K562 (cell line): ENCODE measurements around the gene ZNF268. TPM values are rescaled to one million over a fixed set of nuclear protein-coding genes. Genes with fewer than 3 reads are reported as not detected.

ENCODE experiments used
- BACH1 ChIP-seq: fragments of 200-800 bp; sonication (Bioruptor generic); IDR thresholded peaks from 2 replicates; pipeline ENCODE4 v1.6.1; 2016; ENCODE audit warnings: missing genetic modification characterization, missing compliant biosample characterization
- CREB1 ChIP-seq, 2 experiments: sonication (generic) in 1 of 2; formaldehyde crosslinking in 1 of 2; IDR thresholded peaks; 2 replicates each; pipeline versions ENCODE4 v1.6.1 to v1.8.0; 2012 to 2022; ENCODE audit warnings: inconsistent platforms in 1 of 2, mild to moderate bottlenecking in 1 of 2, missing genetic modification reagents in 1 of 2, moderate library complexity in 1 of 2
- DLX4 ChIP-seq: fragments of 250-450 bp; sonication (Bioruptor Pico); IDR thresholded peaks from 2 replicates; pipeline ENCODE4 v1.6.1; 2021; ENCODE audit warnings: mild to moderate bottlenecking
- MIER1 ChIP-seq: fragments of 450-650 bp; IDR thresholded peaks from 2 replicates; pipeline ENCODE4 v1.6.1; 2016; ENCODE audit warnings: antibody characterized with exemption, mild to moderate bottlenecking, low read depth
- NCOR1 ChIP-seq: fragments of 450-650 bp; IDR thresholded peaks from 2 replicates; pipeline ENCODE4 v1.6.1; 2016; ENCODE audit warnings: mild to moderate bottlenecking, moderate library complexity
- NONO ChIP-seq, 2 experiments: fragments of 200-400 bp in 1 of 2; fragments of 450-650 bp in 1 of 2; formaldehyde crosslinking in 1 of 2; IDR thresholded peaks; 2 replicates each; pipeline ENCODE4 v1.6.1; 2017; ENCODE audit warnings: low read depth in 2 of 2, mild to moderate bottlenecking in 2 of 2, moderate library complexity in 2 of 2, low read length in 1 of 2
- PTBP1 ChIP-seq: fragments of 200-400 bp; formaldehyde crosslinking; IDR thresholded peaks from 2 replicates; pipeline ENCODE4 v1.6.1; 2017; ENCODE audit warnings: low read depth, low read length
- RBBP5 ChIP-seq: fragments of 200-600 bp; sonication (generic); IDR thresholded peaks from 2 replicates; pipeline ENCODE4 v1.6.1; 2012; ENCODE audit warnings: borderline replicate concordance, mild to moderate bottlenecking, low read length, control low read depth, inconsistent platforms; ENCODE audit not compliant: insufficient read depth, poor library complexity, severe bottlenecking
- RBM39 ChIP-seq: fragments of 200-400 bp; formaldehyde crosslinking; optimal IDR thresholded peaks from 2 replicates; pipeline ENCODE3; 2018; ENCODE audit warnings: low read depth, low read length
- TBP ChIP-seq: optimal IDR thresholded peaks from 2 replicates; pipeline ENCODE3; 2011; ENCODE audit warnings: low read depth, low read length, improper control_type of control experiment
- ZBTB1 ChIP-seq: sonication (generic); formaldehyde crosslinking; IDR thresholded peaks from 2 replicates; pipeline ENCODE4 v1.8.1; 2023; ENCODE audit warnings: missing genetic modification reagents, low read depth, mild to moderate bottlenecking, borderline replicate concordance
- ZNF785 ChIP-seq: fragments of 250-450 bp; sonication (Bioruptor Pico); IDR thresholded peaks from 2 replicates; pipeline ENCODE4 v1.4.0; 2020; ENCODE audit warnings: mild to moderate bottlenecking
- polyA plus RNA-seq, 8 experiments: library from polyadenylated mRNA; depleted of rRNA in 4 of 8; stranded (reverse) in 5 of 8; unstranded in 3 of 8; fragments of >200 nt; fragmentation: Nextera tagmentation in 2 of 8; fragmentation: Illumina TruSeq in 1 of 8; extraction: Ambion mirVana in 2 of 8; extraction: Trizol in 1 of 8; gene quantifications; 2 replicates each; pipeline versions ENCODE4 v1.2.1 to v1.2.3, GENCODE V29; 2011 to 2014; ENCODE audit warnings: inconsistent platforms in 1 of 8, missing spikeins in 1 of 8
- total RNA-seq, 7 experiments: library from RNA; depleted of rRNA in 6 of 7; stranded (reverse); fragments of >200 nt in 6 of 7; fragmentation: Illumina TruSeq in 2 of 7; extraction: Trizol in 2 of 7; gene quantifications; 2 replicates each; pipeline versions ENCODE4 v1.2.1 to v1.2.3, GENCODE V29; 2011 to 2021; ENCODE audit warnings: low replicate concordance in 1 of 7
- TF ChIP-seq, protein P1 (sequence below): fragments of 250-450 bp; sonication (Bioruptor Pico); IDR thresholded peaks from 2 replicates; pipeline ENCODE4 v1.4.0; 2020; ENCODE audit warnings: mild to moderate bottlenecking, moderate library complexity, borderline replicate concordance
- TF ChIP-seq, protein P2 (sequence below): IDR thresholded peaks from 2 replicates; pipeline ENCODE4 v1.6.1; 2012; ENCODE audit warnings: low read depth, low read length, improper control_type of control experiment, borderline replicate concordance
- TF ChIP-seq, protein P3 (sequence below): fragments of 250-450 bp; sonication (Bioruptor Pico); IDR thresholded peaks from 2 replicates; pipeline ENCODE4 v1.4.0; 2020; ENCODE audit warnings: mild to moderate bottlenecking
- TF ChIP-seq, protein P4 (sequence below): fragments of 450-650 bp; IDR thresholded peaks from 2 replicates; pipeline ENCODE4 v1.6.1; 2016; ENCODE audit warnings: low read depth, mild to moderate bottlenecking, moderate library complexity

The ZNF268 gene
- total and polyA plus RNA-seq, 9 of the 15 experiments (the other 6 are each of a cell fraction or from before 2014, with no cell fraction given): 4.8 to 12.0 (median 7.7) TPM

- peak; percentile 83 for TF ChIP-seq RBBP5
- no peak for TF ChIP-seq NONO (IDR thresholded peaks at IDR 0.05; ENCODE audit: low read depth in 2 of 2, low read length in 1 of 2)
- no peak for TF ChIP-seq DLX4 (CRISPR knock-in tag)
- TF ChIP-seq, protein P1, sequence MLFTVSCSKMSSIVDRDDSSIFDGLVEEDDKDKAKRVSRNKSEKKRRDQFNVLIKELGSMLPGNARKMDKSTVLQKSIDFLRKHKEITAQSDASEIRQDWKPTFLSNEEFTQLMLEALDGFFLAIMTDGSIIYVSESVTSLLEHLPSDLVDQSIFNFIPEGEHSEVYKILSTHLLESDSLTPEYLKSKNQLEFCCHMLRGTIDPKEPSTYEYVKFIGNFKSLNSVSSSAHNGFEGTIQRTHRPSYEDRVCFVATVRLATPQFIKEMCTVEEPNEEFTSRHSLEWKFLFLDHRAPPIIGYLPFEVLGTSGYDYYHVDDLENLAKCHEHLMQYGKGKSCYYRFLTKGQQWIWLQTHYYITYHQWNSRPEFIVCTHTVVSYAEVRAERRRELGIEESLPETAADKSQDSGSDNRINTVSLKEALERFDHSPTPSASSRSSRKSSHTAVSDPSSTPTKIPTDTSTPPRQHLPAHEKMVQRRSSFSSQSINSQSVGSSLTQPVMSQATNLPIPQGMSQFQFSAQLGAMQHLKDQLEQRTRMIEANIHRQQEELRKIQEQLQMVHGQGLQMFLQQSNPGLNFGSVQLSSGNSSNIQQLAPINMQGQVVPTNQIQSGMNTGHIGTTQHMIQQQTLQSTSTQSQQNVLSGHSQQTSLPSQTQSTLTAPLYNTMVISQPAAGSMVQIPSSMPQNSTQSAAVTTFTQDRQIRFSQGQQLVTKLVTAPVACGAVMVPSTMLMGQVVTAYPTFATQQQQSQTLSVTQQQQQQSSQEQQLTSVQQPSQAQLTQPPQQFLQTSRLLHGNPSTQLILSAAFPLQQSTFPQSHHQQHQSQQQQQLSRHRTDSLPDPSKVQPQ (CRISPR knock-in tag): no peak
- no peak for TF ChIP-seq PTBP1
- TF ChIP-seq, protein P2, sequence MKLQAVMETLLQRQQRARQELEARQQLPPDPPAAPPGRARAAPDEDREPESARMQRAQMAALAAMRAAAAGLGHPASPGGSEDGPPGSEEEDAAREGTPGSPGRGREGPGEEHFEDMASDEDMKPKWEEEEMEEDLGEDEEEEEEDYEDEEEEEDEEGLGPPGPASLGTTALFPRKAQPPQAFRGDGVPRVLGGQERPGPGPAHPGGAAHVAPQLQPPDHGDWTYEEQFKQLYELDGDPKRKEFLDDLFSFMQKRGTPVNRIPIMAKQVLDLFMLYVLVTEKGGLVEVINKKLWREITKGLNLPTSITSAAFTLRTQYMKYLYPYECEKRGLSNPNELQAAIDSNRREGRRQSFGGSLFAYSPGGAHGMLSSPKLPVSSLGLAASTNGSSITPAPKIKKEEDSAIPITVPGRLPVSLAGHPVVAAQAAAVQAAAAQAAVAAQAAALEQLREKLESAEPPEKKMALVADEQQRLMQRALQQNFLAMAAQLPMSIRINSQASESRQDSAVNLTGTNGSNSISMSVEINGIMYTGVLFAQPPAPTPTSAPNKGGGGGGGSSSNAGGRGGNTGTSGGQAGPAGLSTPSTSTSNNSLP: no peak
- TF ChIP-seq, protein P3, sequence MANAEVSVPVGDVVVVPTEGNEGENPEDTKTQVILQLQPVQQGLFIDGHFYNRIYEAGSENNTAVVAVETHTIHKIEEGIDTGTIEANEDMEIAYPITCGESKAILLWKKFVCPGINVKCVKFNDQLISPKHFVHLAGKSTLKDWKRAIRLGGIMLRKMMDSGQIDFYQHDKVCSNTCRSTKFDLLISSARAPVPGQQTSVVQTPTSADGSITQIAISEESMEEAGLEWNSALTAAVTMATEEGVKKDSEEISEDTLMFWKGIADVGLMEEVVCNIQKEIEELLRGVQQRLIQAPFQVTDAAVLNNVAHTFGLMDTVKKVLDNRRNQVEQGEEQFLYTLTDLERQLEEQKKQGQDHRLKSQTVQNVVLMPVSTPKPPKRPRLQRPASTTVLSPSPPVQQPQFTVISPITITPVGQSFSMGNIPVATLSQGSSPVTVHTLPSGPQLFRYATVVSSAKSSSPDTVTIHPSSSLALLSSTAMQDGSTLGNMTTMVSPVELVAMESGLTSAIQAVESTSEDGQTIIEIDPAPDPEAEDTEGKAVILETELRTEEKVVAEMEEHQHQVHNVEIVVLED (CRISPR knock-in tag): peak; percentile 88
- peak; percentile 66 for TF ChIP-seq TBP
- peak; percentile 42; the same call in 1 of the 2 replicates for TF ChIP-seq BACH1
- no peak for TF ChIP-seq ZNF785
- TF ChIP-seq, protein P4, sequence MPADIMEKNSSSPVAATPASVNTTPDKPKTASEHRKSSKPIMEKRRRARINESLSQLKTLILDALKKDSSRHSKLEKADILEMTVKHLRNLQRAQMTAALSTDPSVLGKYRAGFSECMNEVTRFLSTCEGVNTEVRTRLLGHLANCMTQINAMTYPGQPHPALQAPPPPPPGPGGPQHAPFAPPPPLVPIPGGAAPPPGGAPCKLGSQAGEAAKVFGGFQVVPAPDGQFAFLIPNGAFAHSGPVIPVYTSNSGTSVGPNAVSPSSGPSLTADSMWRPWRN: no peak
- TF ChIP-seq CREB1 (IDR thresholded peaks at IDR 0.05): peak; percentile 99
- peak; percentile 99 for TF ChIP-seq CREB1 (CRISPR knock-in tag; IDR thresholded peaks at IDR 0.05)
- TF ChIP-seq MIER1: no peak
- TF ChIP-seq ZBTB1 (CRISPR knock-in tag): no peak
- no peak for TF ChIP-seq RBM39
- TF ChIP-seq NCOR1: peak; percentile 28; the same call in 1 of the 2 replicates
These were observed at the start of gene ZNF268 (continued) for GRCh38 chr12:133181238-133181959.
